Stomach (tissue), 9 donors: ENCODE results near the gene GABRB1. TPM values are rescaled to one million over a fixed set of nuclear protein-coding genes. Genes with fewer than 3 reads are reported as not detected.

Source experiments
- DNase-seq, 2 donors: peaks; one replicate each; pipeline versions ENCODE4 v3.0.0 to v3.0.0-alpha.2; 2013 to 2019
- H3K27ac ChIP-seq, 5 donors: fragments of 200-600 bp in 4 of 5; sonication (generic) in 4 of 5; one replicate each; pipeline ENCODE4 v1.5.1; 2013 to 2019; ENCODE audit warnings: mild to moderate bottlenecking in 1 of 5, moderate library complexity in 1 of 5
- H3K27me3 ChIP-seq, 3 donors: fragments of 200-600 bp; sonication (generic); one replicate each; pipeline ENCODE4 v1.5.1; 2017 to 2019; ENCODE audit warnings: mixed run types in 1 of 3
- H3K36me3 ChIP-seq, 4 donors: fragments of 200-600 bp; sonication (generic); 1 replicate in 3 of 4; 2 replicates in 1 of 4; pipeline ENCODE4 v1.5.1; 2016 to 2019
- H3K4me1 ChIP-seq, 4 donors: fragments of 200-600 bp; sonication (generic); one replicate each; pipeline ENCODE4 v1.5.1; 2016 to 2019
- H3K4me3 ChIP-seq, 4 donors: fragments of 200-600 bp; sonication (generic) in 3 of 4; one replicate each; pipeline ENCODE4 v1.5.1; 2016 to 2019; ENCODE audit warnings: mild to moderate bottlenecking in 1 of 4
- H3K9me3 ChIP-seq, 4 donors: fragments of 200-600 bp; sonication (generic); one replicate each; pipeline ENCODE4 v1.5.1; 2016 to 2019
- CTCF ChIP-seq, 7 experiments: fragments of 450-650 bp in 4 of 7; fragments of 200-600 bp in 3 of 7; sonication (generic) in 3 of 7; IDR thresholded peaks; one replicate each; pipeline ENCODE4 v1.5.1; 2016 to 2019; ENCODE audit warnings: antibody characterized with exemption in 7 of 7, control low read depth in 2 of 7, mild to moderate bottlenecking in 1 of 7
- EP300 ChIP-seq: sonication (generic); formaldehyde crosslinking; IDR thresholded peaks from one replicate; pipeline ENCODE4 v1.6.1; 2017; ENCODE audit warnings: antibody characterized with exemption
- POLR2A ChIP-seq, 4 donors: fragments of 450-650 bp; IDR thresholded peaks; one replicate each; pipeline ENCODE4 v1.6.1; 2016; ENCODE audit warnings: antibody characterized with exemption in 4 of 4, control low read depth in 2 of 4, mild to moderate bottlenecking in 1 of 4, moderate library complexity in 1 of 4
- POLR2AphosphoS5 ChIP-seq, 3 donors: sonication (generic); formaldehyde crosslinking; IDR thresholded peaks; one replicate each; pipeline ENCODE4 v1.6.1; 2016; ENCODE audit warnings: antibody characterized with exemption in 3 of 3
- WGBS, 5 donors: extraction: QIAGEN DNeasy Blood & Tissue Kit in 3 of 5; methylation state at CpG; one replicate each; pipeline versions ENCODE4 v1.1.5 to v1.1.7; 2013 to 2018; 5-methylcytosine and 5-hydroxymethylcytosine counted together
- intact Hi-C: fragments of 100-400 bp; cut with DNase I; formaldehyde crosslinking; loops from one replicate; pipeline ENCODE4 v1.15.1; 2023; ENCODE audit warnings: low total_unique reads
- polyA plus RNA-seq, 3 donors: library from polyadenylated mRNA; stranded (reverse); fragments of 200-250 nt; gene quantifications; one replicate each; pipeline ENCODE4 v1.2.3, GENCODE V29; 2013
- total RNA-seq, 5 donors: library from RNA; depleted of rRNA; stranded (reverse); fragments of >200 nt; gene quantifications; one replicate each; pipeline versions ENCODE4 v1.1.0 to v1.2.3, GENCODE V29; 2014 to 2016
- donor health status: healthy with polysubstance abuse.
- donor health status: Bipolar disorder and iron deficiency.
- donor health status: healthy.

The GABRB1 gene
- total and polyA plus RNA-seq, 8 donors = 2.8 TPM; not detected in 7

DNA sequence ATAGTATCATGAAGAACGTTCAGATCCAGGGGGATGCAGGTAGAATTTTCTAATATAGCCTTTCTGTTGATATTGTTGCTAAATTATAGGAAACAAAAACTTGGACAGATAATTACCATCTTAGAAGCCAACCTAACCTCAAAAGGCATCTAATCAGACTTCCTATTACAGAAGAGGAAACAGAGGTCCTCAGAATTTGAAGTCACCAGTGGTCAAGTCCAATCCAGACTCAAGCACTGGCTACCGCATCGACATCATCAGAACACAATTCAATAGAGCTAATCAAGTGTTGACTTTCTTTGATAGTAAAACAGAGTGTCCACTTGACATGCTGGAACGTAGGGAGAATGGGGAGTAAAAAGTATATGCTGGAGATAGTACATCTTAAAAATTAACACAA is 443.4 kb downstream of the GABRB1 start:
- WGBS, 5 donors = 54 to 78% (median 63%) methylated on average over 4 of the region's 4 CpGs
- Histone ChIP-seq H3K9me3 (no peaks in the 10 kb centered on the region), H3K4me3 (no peak overlapping the region), H3K27me3 (no peaks in the 10 kb centered on the region), H3K36me3 (no peaks in the 10 kb centered on the region), H3K27ac (no peak overlapping the region), H3K4me1 (no peaks in the 10 kb centered on the region)
- intact Hi-C loops = no loop called here
- no peak for DNase-seq
- TF ChIP-seq CTCF (IDR thresholded peaks at IDR 0.05) (no peak), POLR2A (IDR thresholded peaks at IDR 0.05) (no peak), POLR2AphosphoS5 (IDR thresholded peaks at IDR 0.05) (no peak), EP300 (no peak)

GRCh38 chr4:47475411-47475810 is 444.0 kb downstream of the GABRB1 start:
- no peak overlapping the region for H3K4me3 ChIP-seq
- H3K9me3 ChIP-seq = no peaks in the 10 kb centered on the region
- DNase-seq = no peak
- H3K36me3 ChIP-seq = no peaks in the 10 kb centered on the region
- WGBS, 5 donors = 76 to 93% (median 81%) methylated on average over 1 of the region's 1 CpG
- H3K27ac ChIP-seq = no peak overlapping the region
- TF ChIP-seq POLR2A (IDR thresholded peaks at IDR 0.05) (no peak), POLR2AphosphoS5 (IDR thresholded peaks at IDR 0.05) (no peak), EP300 (no peak), CTCF (IDR thresholded peaks at IDR 0.05) (no peak)
- intact Hi-C loops = no loop called here
- no peaks in the 10 kb centered on the region for H3K27me3 ChIP-seq
- no peaks in the 10 kb centered on the region for H3K4me1 ChIP-seq

Other genes starting within 250 kb of the GABRB1 start
- not detected for gene COX7B2, start 122.3 kb upstream of the GABRB1 start, total RNA-seq
- not detected for gene COX7B2, start 122.3 kb upstream of the GABRB1 start, polyA plus RNA-seq
- under 1 TPM in 1 of 5 donors, not detected in 4; 0.37 TPM for gene GABRA4, start 38.0 kb upstream of the GABRB1 start, total RNA-seq
- gene GABRA4, start 38.0 kb upstream of the GABRB1 start, polyA plus RNA-seq = under 1 TPM in 1 of 3 donors, not detected in 2; 0.05 TPM